ENCODE results near the gene SLC7A9. TPM values are rescaled to one million over a fixed set of nuclear protein-coding genes. Genes with fewer than 3 reads are reported as not detected.

The SLC7A9 gene
- total RNA-seq, 4 donors from 2014 or later, result 0.44 TPM; not detected in 3

- intact Hi-C loops (cut with DNase I; ENCODE audit: low total_unique reads), result no loop called here
These were observed 6.8 kb downstream of the SLC7A9 start for GRCh38 chr19:32862741-32863140.

GRCh38 chr19:32862173-32862572 is 7.4 kb downstream of the SLC7A9 start:
- Histone ChIP-seq H3K27me3 (no peaks in the 10 kb centered on the region), H3K4me1 (no peaks in the 10 kb centered on the region), H3K36me3 (no peaks in the 10 kb centered on the region), H3K4me3 (no peak overlapping the region), H3K27ac (no peak overlapping the region), H3K9me3 (no peaks in the 10 kb centered on the region)
- DNase-seq (no peak), ATAC-seq (no peak)
- in situ Hi-C loops (cut with MboI; ENCODE audit: low sequenced_read_pairs in 4 of 4), result no loop called here
- TF ChIP-seq, protein P1, sequence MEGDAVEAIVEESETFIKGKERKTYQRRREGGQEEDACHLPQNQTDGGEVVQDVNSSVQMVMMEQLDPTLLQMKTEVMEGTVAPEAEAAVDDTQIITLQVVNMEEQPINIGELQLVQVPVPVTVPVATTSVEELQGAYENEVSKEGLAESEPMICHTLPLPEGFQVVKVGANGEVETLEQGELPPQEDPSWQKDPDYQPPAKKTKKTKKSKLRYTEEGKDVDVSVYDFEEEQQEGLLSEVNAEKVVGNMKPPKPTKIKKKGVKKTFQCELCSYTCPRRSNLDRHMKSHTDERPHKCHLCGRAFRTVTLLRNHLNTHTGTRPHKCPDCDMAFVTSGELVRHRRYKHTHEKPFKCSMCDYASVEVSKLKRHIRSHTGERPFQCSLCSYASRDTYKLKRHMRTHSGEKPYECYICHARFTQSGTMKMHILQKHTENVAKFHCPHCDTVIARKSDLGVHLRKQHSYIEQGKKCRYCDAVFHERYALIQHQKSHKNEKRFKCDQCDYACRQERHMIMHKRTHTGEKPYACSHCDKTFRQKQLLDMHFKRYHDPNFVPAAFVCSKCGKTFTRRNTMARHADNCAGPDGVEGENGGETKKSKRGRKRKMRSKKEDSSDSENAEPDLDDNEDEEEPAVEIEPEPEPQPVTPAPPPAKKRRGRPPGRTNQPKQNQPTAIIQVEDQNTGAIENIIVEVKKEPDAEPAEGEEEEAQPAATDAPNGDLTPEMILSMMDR (IDR thresholded peaks at IDR 0.05 in 4 of 5, conservative IDR thresholded peaks at IDR 0.05 in 1 of 5), result no peak
- TF ChIP-seq POLR2A (IDR thresholded peaks at IDR 0.05), result no peak
- intact Hi-C loops (cut with DNase I; ENCODE audit: low total_unique reads), result no loop called here

More at GRCh38 chr19:32862741-32863140, 6.8 kb downstream of the SLC7A9 start:
- Histone ChIP-seq H3K4me1 (no peaks in the 10 kb centered on the region), H3K27me3 (no peaks in the 10 kb centered on the region), H3K4me3 (no peak overlapping the region), H3K9me3 (no peaks in the 10 kb centered on the region), H3K27ac (no peak overlapping the region), H3K36me3 (no peaks in the 10 kb centered on the region)
- no peak for TF ChIP-seq POLR2A (IDR thresholded peaks at IDR 0.05)
- TF ChIP-seq, protein P1 (IDR thresholded peaks at IDR 0.05 in 4 of 5, conservative IDR thresholded peaks at IDR 0.05 in 1 of 5), result no peak
- DNase-seq, result no peak
- in situ Hi-C loops (cut with MboI; ENCODE audit: low sequenced_read_pairs in 4 of 4), result no loop called here
- ATAC-seq, result no peak

DNA sequence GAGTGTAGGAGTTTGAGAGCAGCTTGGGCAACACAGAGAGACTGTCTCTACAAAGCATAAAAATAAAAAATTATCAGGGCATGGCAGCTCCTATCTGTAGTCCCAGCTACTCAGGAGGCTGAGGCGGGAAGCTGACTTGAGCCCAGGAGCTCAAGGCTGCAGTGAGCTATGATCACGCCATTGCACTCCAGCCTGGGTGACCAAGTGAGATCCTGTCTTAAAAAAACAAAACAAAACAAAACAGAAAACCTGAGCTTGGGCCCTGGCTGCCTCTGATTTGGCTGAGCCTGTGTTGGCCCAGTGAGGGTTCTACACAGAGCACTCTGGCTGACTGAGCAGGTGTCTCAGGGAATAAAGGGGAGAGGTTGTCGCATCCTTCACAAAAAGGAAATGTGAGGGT is 8.0 kb downstream of the SLC7A9 start:
- Histone ChIP-seq H3K27me3 (no peaks in the 10 kb centered on the region), H3K36me3 (no peaks in the 10 kb centered on the region), H3K4me3 (no peak overlapping the region), H3K4me1 (no peaks in the 10 kb centered on the region), H3K27ac (no peak overlapping the region), H3K9me3 (no peaks in the 10 kb centered on the region)
- DNase-seq (no peak), ATAC-seq (no peak)
- TF ChIP-seq POLR2A (IDR thresholded peaks at IDR 0.05), result no peak
- TF ChIP-seq, protein P1 (IDR thresholded peaks at IDR 0.05 in 4 of 5, conservative IDR thresholded peaks at IDR 0.05 in 1 of 5), result no peak
- in situ Hi-C loops (cut with MboI; ENCODE audit: low sequenced_read_pairs in 4 of 4) (no loop called here), intact Hi-C loops (cut with DNase I; ENCODE audit: low total_unique reads) (no loop called here)

- intact Hi-C loops (cut with DNase I; ENCODE audit: low total_unique reads) (no loop called here), in situ Hi-C loops (cut with MboI; ENCODE audit: low sequenced_read_pairs in 4 of 4) (no loop called here)
- no peaks in the 10 kb centered on the region for H3K9me3 ChIP-seq
- ATAC-seq (no peak), DNase-seq (no peak)
- no peak overlapping the region for H3K27ac ChIP-seq
- H3K36me3 ChIP-seq, result no peaks in the 10 kb centered on the region
- H3K4me3 ChIP-seq, result no peak overlapping the region
- H3K4me1 ChIP-seq, result no peaks in the 10 kb centered on the region
- H3K27me3 ChIP-seq, result no peaks in the 10 kb centered on the region
- TF ChIP-seq, protein P1 (IDR thresholded peaks at IDR 0.05 in 4 of 5, conservative IDR thresholded peaks at IDR 0.05 in 1 of 5), result no peak
- no peak for TF ChIP-seq POLR2A (IDR thresholded peaks at IDR 0.05)
These were observed 10.0 kb downstream of the SLC7A9 start for GRCh38 chr19:32859591-32859990.

- no peaks in the 10 kb centered on the region for H3K36me3 ChIP-seq
- intact Hi-C loops (cut with DNase I; ENCODE audit: low total_unique reads) (no loop called here), in situ Hi-C loops (cut with MboI; ENCODE audit: low sequenced_read_pairs in 4 of 4) (no loop called here)
- H3K4me1 ChIP-seq, result no peaks in the 10 kb centered on the region
- H3K27me3 ChIP-seq, result no peaks in the 10 kb centered on the region
- DNase-seq, result no peak
- ATAC-seq, result no peak
- H3K9me3 ChIP-seq, result no peaks in the 10 kb centered on the region
- no peak overlapping the region for H3K4me3 ChIP-seq
- no peak overlapping the region for H3K27ac ChIP-seq
- TF ChIP-seq, protein P1 (IDR thresholded peaks at IDR 0.05 in 4 of 5, conservative IDR thresholded peaks at IDR 0.05 in 1 of 5), result no peak
- TF ChIP-seq POLR2A (IDR thresholded peaks at IDR 0.05), result no peak
These were observed 11.0 kb downstream of the SLC7A9 start for GRCh38 chr19:32858559-32858958.

All from gastrocnemius medialis (tissue), 4 donors.